ENCODE results near the gene BCAS1. TPM values are rescaled to one million over a fixed set of nuclear protein-coding genes. Genes with fewer than 3 reads are reported as not detected.

Gene BCAS1
- total and polyA plus RNA-seq, 10 of the 15 experiments (the other 5 are each of a cell fraction or from before 2014, with no cell fraction given): 0.21 to 1.4 (median 0.55) TPM

GRCh38 chr20:54107181-54107580 lies 36.8 kb upstream of the BCAS1 start:
- CTCF ChIA-PET: interaction anchor here (0.6 to 7.5 kb wide), 10 partner anchors 13 to 1358 kb away, joined by 3 to 124 read pairs (median 14); partner anchors contain the start of gene PFDN4
- Histone ChIP-seq H3K36me3 (ENCODE audit: control insufficient read depth in 2 of 2, insufficient read depth in 2 of 2, low read length in 1 of 2) (no peaks in the 10 kb centered on the region), H3K4me3 (no peak overlapping the region), H2AFZ (ENCODE audit: control insufficient read depth, low read depth, low read length) (no peak overlapping the region), H3K9ac (ENCODE audit: control insufficient read depth, insufficient read depth, low read length) (no peak overlapping the region), H4K20me1 (ENCODE audit: control insufficient read depth, insufficient read depth) (no peaks in the 10 kb centered on the region), H3K9me3 (replicated peaks; ENCODE audit: control insufficient read depth, insufficient read depth, low read length) (no peaks in the 10 kb centered on the region; the same call in 2 of the 3 replicates), H3K27me3 (replicated peaks in 1 of 2; ENCODE audit: control insufficient read depth in 2 of 2, insufficient read depth in 2 of 2, low read length in 1 of 2) (no peaks in the 10 kb centered on the region), H3K27ac (ENCODE audit: control insufficient read depth, insufficient read depth) (no peak overlapping the region), H3K4me1 (ENCODE audit: control insufficient read depth, insufficient read depth, low read length) (no peaks in the 10 kb centered on the region), H3K4me2 (ENCODE audit: control insufficient read depth, insufficient read depth) (no peak overlapping the region), H3K79me2 (ENCODE audit: control insufficient read depth, insufficient read depth, low read length) (no peaks in the 10 kb centered on the region)
- intact Hi-C loops (cut with micrococcal nuclease; ENCODE audit: unreplicated experiment) (no loop called here), in situ Hi-C loops (cut with MboI) (no loop called here)
- DNase-seq (ENCODE audit: low read depth, low spot score): no peak
- TF ChIP-seq BACH1 (IDR thresholded peaks at IDR 0.05; ENCODE audit: borderline replicate concordance) (no peak), MYC (IDR thresholded peaks at IDR 0.05; ENCODE audit: insufficient read depth, insufficient read length, insufficient replicate concordance, low read length, severe bottlenecking) (no peak), RBBP5 (conservative IDR thresholded peaks at IDR 0.05) (no peak), NBN (IDR thresholded peaks at IDR 0.05) (no peak), JUNB (IDR thresholded peaks at IDR 0.05) (no peak), MAX (IDR thresholded peaks at IDR 0.05; ENCODE audit: low read depth, low read length) (no peak), MXI1 (IDR thresholded peaks at IDR 0.05; ENCODE audit: low read depth, low read length) (no peak), PML (IDR thresholded peaks at IDR 0.05; ENCODE audit: low read length) (no peak), CHD2 (IDR thresholded peaks at IDR 0.05; ENCODE audit: borderline replicate concordance, low read depth, low read length) (no peak), SREBF2 (IDR thresholded peaks at IDR 0.05; ENCODE audit: low read length) (no peak), ZNF217 (IDR thresholded peaks at IDR 0.05) (no peak)
- POLR2A ChIA-PET: interaction anchor here (0.5 kb wide), 1 partner anchor 14 kb away, joined by 3 read pairs; no protein-coding TSS in a partner anchor
- no peak for FAIRE-seq
- RAD21 ChIA-PET (ENCODE audit: unreplicated experiment): no interaction called here
- no TSS peak for BruUV-seq (replicated peaks)
- 33% methylated on average over 2 of the region's 2 CpGs for WGBS (ENCODE audit: insufficient coverage, insufficient replicate concordance, low lambda C conversion rate, missing lambda C conversion rate)
- ATAC-seq: no peak
- SMC1A ChIA-PET (ENCODE audit: uncharacterized antibody, unreplicated experiment): interaction anchor here (0.7 to 4.9 kb wide), 5 partner anchors 9 to 106 kb away, joined by 3 to 32 read pairs (median 6); no protein-coding TSS in a partner anchor
